MV-4-11 (cell line): ENCODE results near the gene CDC37.

Source experiments
- DNase-seq: peaks from one replicate; lab custom pipeline; 2025; lab: John Stamatoyannopoulos, UW

The CDC37 gene

DNA sequence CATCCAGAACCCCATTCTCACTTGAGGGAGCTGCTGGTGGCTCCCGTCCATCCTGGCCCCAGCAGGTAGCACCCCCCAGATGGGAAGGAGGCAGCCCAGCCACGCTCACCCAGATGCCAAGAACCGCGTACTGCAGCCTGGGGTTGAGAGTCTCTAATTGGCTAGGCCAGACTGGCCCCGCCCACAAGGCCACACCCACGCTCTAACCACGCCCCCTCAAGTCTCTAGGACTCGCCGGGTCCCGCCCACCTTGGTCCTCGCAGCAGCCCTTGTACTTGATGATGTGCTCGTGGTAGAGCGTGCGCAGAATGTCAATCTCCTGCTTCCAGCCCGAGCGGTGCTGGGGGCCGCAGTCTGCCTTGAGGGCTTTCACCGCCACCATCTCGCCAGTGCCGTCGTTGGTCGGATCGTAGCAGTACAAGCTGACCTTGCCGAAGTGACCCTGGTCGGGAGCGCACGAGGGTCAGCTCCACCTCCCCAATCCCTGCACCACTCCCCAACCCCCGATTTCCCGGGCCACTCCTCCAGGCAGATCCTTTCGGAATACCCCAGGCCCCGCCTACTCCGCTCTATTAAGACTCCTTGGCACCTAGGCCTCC is 49.5 kb downstream of the CDC37 start:
- no peak for DNase-seq

GRCh38 chr19:10352764-10353671 is 50.3 kb downstream of the CDC37 start:
- DNase-seq, result no peak

GRCh38 chr19:10346509-10346908 is 56.8 kb downstream of the CDC37 start:
- peak; percentile 94 for DNase-seq

GRCh38 chr19:10344780-10345179 is 58.6 kb downstream of the CDC37 start:
- DNase-seq, result no peak

DNA sequence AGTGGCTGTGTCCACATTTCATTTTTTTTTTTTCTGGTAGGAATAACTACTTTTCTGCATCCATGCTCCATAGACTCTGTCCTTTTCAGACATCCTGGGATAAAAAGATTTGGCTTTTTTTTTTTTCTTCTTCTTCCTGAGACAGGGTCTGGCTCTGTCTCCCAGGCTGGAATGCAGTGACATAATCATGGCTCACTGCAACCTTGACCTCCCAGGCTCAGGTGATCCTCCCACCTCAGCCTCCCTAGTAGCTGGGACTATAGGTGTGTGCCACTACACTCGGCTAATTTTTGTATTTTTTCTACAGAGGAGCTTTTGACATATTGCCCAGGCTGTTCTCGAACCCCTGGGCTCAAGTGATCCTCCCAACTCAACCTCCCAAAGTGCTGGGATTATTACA is 59.8 kb downstream of the CDC37 start:
- DNase-seq, result no peak
